ENCODE data around the gene NUCB1. TPM values are rescaled to one million over a fixed set of nuclear protein-coding genes. Genes with fewer than 3 reads are reported as not detected.

The NUCB1 gene
- 114 and 115 TPM in 2 replicates for polyA plus RNA-seq (2013)

DNA sequence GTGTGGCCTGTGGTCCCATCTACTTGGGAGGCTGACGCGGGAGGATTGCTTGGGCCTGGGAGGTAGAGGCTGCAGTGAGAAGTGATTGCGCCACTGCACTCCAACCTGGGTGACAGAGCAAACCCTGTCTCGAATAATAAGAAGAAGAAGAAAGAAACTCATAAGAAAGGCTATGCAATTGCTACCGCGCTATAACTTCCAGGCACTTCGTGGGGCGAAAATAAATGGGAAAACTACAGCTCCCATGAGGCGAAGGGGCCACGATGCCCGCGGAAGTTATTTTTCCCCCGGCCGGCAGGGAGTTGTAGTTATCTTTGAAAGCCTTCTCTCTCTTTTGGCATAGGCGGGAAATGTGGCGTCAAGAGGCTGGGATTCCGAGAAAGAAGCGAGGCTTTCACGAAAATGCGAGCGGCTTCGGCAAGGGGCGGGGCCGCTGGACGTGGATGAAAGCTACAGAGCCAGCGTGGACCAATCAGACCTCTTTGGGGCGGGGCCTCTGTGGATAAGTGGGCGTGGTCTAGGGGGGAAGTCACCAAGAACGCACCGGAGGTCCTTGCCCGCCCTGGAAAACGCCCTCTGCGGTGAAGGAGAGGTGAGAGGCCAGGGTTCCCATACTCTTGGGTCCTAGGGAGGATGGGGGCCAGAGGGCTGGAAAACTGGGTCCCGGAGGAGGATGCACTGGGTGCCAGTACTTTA lies at the start of gene NUCB1:
NUCB1 (plus strand) TSS at position 532 of the 696 bp plus-strand sequence. CDS start 485 bp downstream, outside the sequence.
- no CpG with 5 or more reads among the region's 34 CpGs for WGBS (ENCODE audit: extremely low coverage, insufficient coverage, insufficient read length)
- peak within 1 kb of the TSS; percentile 80 for H4K12ac ChIP-seq (ENCODE audit: low read depth, low read length)
- peak; percentile 99 to 100 for DNase-seq

DNA sequence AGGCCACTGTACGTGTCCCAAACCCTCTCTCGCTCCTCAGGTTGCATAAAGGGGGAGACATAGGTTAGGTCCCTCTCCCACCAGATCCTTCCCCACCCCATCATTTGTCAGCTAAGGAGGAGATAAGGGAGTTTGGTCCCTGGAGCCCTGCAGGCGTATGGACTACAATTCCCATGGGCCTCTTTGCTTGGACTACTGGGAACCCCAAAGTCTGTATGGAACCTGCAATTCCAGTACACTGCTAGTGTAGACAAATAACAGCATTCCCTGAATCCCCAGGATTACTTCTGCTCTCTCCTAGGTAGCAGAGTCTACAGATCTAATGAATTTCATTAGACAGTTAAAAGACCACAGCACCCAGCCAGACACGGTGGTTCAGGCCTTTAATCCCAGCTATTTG lies 47.8 kb upstream of the NUCB1 start:
- Histone ChIP-seq H2BK5ac (ENCODE audit: low read depth, low read length, poor library complexity) (no peak overlapping the region), H3K4me3 (ENCODE audit: low read depth, low read length) (no peak overlapping the region), H4K12ac (ENCODE audit: low read depth, low read length) (no peak overlapping the region), H2AK5ac (ENCODE audit: low read length) (no peak overlapping the region), H3K18ac (ENCODE audit: low read length) (no peak overlapping the region), H3K14ac (ENCODE audit: low read length) (no peak overlapping the region), H3K79me1 (ENCODE audit: low read length) (no peaks in the 10 kb centered on the region), H3K36me3 (ENCODE audit: control insufficient read depth in 1 of 2, insufficient read depth in 2 of 2, low read length in 2 of 2) (no peaks in the 10 kb centered on the region), H4K91ac (ENCODE audit: low read depth, low read length) (no peak overlapping the region), H4K8ac (ENCODE audit: low read depth, low read length) (no peak overlapping the region), H3K23ac (ENCODE audit: low read length) (no peak overlapping the region), H2BK120ac (ENCODE audit: insufficient read depth, low read length, poor library complexity) (no peak overlapping the region), H3K4me1 (ENCODE audit: control insufficient read depth in 1 of 2, insufficient read depth in 2 of 2, low read length in 2 of 2) (no peaks in the 10 kb centered on the region), H2AFZ (ENCODE audit: insufficient read depth, low read length, poor library complexity) (no peak overlapping the region), H3K4ac (ENCODE audit: low read depth, low read length) (no peak overlapping the region), H3K27me3 (ENCODE audit: insufficient read depth, low read length) (no peaks in the 10 kb centered on the region), H3K9me3 (ENCODE audit: insufficient read depth, low read depth, low read length) (no peaks in the 10 kb centered on the region), H2BK12ac (ENCODE audit: low read length) (no peak overlapping the region), H3K4me2 (ENCODE audit: low read length) (no peak overlapping the region), H3K79me2 (ENCODE audit: control insufficient read depth, insufficient read depth, low read length, poor library complexity) (no peaks in the 10 kb centered on the region), H3K27ac (ENCODE audit: low read depth, low read length) (no peak overlapping the region), H3K9ac (ENCODE audit: low read length) (no peak overlapping the region)
- no peak for DNase-seq
- no CpG with 5 or more reads among the region's 4 CpGs for WGBS (ENCODE audit: extremely low coverage, insufficient coverage, insufficient read length)

More for the DNA sequence above, at the start of gene NUCB1:
- peaks cover 6% of the 10 kb centered on the region for H3K79me1 ChIP-seq (ENCODE audit: low read length)
- H3K14ac ChIP-seq (ENCODE audit: low read length), result peak within 1 kb of the TSS; percentile 77
- peak within 1 kb of the TSS; percentile 81 for H3K27ac ChIP-seq (ENCODE audit: low read depth, low read length)
- H2BK5ac ChIP-seq (ENCODE audit: low read depth, low read length, poor library complexity), result peak within 1 kb of the TSS; percentile 46
- H3K23ac ChIP-seq (ENCODE audit: low read length), result no peak within 1 kb of the TSS
- H4K8ac ChIP-seq (ENCODE audit: low read depth, low read length), result peak within 1 kb of the TSS; percentile 94
- H3K4ac ChIP-seq (ENCODE audit: low read depth, low read length), result peak within 1 kb of the TSS; percentile 78
- H3K79me2 ChIP-seq (ENCODE audit: control insufficient read depth, insufficient read depth, low read length, poor library complexity), result peaks cover 4% of the 10 kb centered on the region
- H3K36me3 ChIP-seq (ENCODE audit: control insufficient read depth in 1 of 2, insufficient read depth in 2 of 2, low read length in 2 of 2), result peaks cover 8 to 10% of the 10 kb centered on the region in 2 experiments
- no peaks in the 10 kb centered on the region for H3K27me3 ChIP-seq (ENCODE audit: insufficient read depth, low read length)
- peak within 1 kb of the TSS; percentile 85 for H4K91ac ChIP-seq (ENCODE audit: low read depth, low read length)
- H2BK120ac ChIP-seq (ENCODE audit: insufficient read depth, low read length, poor library complexity), result peak within 1 kb of the TSS; percentile 47
- H3K4me3 ChIP-seq (ENCODE audit: low read depth, low read length), result peak within 1 kb of the TSS; percentile 89
- peak within 1 kb of the TSS; percentile 81 for H3K9ac ChIP-seq (ENCODE audit: low read length)
- H2AK5ac ChIP-seq (ENCODE audit: low read length), result peak within 1 kb of the TSS; percentile 12
- H3K18ac ChIP-seq (ENCODE audit: low read length), result peak within 1 kb of the TSS; percentile 35
- H3K9me3 ChIP-seq (ENCODE audit: insufficient read depth, low read depth, low read length), result no peaks in the 10 kb centered on the region
- H3K4me1 ChIP-seq (ENCODE audit: control insufficient read depth in 1 of 2, insufficient read depth in 2 of 2, low read length in 2 of 2), result peaks cover 8% of the 10 kb centered on the region in 2 experiments
- H3K4me2 ChIP-seq (ENCODE audit: low read length), result peak within 1 kb of the TSS; percentile 97
- H2BK12ac ChIP-seq (ENCODE audit: low read length), result no peak within 1 kb of the TSS
- peak within 1 kb of the TSS; percentile 94 for H2AFZ ChIP-seq (ENCODE audit: insufficient read depth, low read length, poor library complexity)

DNA sequence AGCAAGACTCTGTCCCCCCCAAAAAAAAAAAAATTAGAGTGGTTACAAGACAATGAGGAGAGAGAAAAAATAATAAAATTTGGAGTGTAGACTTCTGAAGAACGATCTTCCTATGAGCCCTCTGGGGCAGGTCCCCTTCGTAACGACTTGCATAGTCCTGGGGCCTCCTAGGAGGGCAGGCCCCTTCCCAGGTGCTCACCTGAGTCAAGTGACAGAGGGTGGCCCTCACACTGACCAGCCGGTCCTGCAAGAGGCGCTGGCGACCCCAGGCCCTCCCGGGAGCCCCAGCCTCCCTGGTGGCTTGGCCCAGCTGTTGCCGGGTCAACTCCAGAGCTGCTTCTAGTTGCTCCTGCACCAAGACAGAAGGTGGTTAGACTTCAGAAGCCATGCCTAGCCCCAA lies 46.6 kb upstream of the NUCB1 start:
- Histone ChIP-seq H4K12ac (ENCODE audit: low read depth, low read length) (no peak overlapping the region), H3K27ac (ENCODE audit: low read depth, low read length) (no peak overlapping the region), H3K4me1 (ENCODE audit: control insufficient read depth in 1 of 2, insufficient read depth in 2 of 2, low read length in 2 of 2) (no peaks in the 10 kb centered on the region), H3K27me3 (ENCODE audit: insufficient read depth, low read length) (no peaks in the 10 kb centered on the region), H3K14ac (ENCODE audit: low read length) (no peak overlapping the region), H2BK120ac (ENCODE audit: insufficient read depth, low read length, poor library complexity) (no peak overlapping the region), H3K23ac (ENCODE audit: low read length) (no peak overlapping the region), H2AK5ac (ENCODE audit: low read length) (no peak overlapping the region), H3K4me3 (ENCODE audit: low read depth, low read length) (no peak overlapping the region), H2BK12ac (ENCODE audit: low read length) (no peak overlapping the region), H3K79me2 (ENCODE audit: control insufficient read depth, insufficient read depth, low read length, poor library complexity) (no peaks in the 10 kb centered on the region), H3K18ac (ENCODE audit: low read length) (no peak overlapping the region), H3K4ac (ENCODE audit: low read depth, low read length) (no peak overlapping the region), H3K36me3 (ENCODE audit: control insufficient read depth in 1 of 2, insufficient read depth in 2 of 2, low read length in 2 of 2) (no peaks in the 10 kb centered on the region), H3K79me1 (ENCODE audit: low read length) (no peaks in the 10 kb centered on the region), H4K8ac (ENCODE audit: low read depth, low read length) (no peak overlapping the region), H3K9me3 (ENCODE audit: insufficient read depth, low read depth, low read length) (no peaks in the 10 kb centered on the region), H3K9ac (ENCODE audit: low read length) (no peak overlapping the region), H2AFZ (ENCODE audit: insufficient read depth, low read length, poor library complexity) (no peak overlapping the region), H3K4me2 (ENCODE audit: low read length) (no peak overlapping the region), H4K91ac (ENCODE audit: low read depth, low read length) (no peak overlapping the region), H2BK5ac (ENCODE audit: low read depth, low read length, poor library complexity) (no peak overlapping the region)
- no peak for DNase-seq
- no CpG with 5 or more reads among the region's 8 CpGs for WGBS (ENCODE audit: extremely low coverage, insufficient coverage, insufficient read length)

DNA sequence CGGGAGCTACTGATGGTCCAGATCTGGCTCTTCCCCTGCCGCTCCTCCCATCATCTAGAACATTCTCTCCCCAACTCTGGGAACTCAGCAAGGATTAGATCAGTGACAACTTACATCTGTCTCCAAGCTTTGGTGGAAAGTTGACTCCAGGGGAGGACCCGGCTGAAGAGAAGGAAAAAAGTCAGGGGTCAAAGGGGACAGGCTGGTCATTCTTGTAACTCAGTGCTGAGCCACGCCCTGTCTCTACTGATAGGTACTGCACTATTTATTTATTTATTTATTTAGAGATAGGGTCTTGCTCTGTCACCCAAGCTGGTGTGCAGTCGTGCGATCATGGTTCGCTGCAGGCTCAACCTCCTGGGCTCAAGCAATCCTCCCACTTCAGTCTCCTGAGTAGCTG lies 46.0 kb upstream of the NUCB1 start:
- no peak overlapping the region for H2AK5ac ChIP-seq (ENCODE audit: low read length)
- H3K4me2 ChIP-seq (ENCODE audit: low read length), result no peak overlapping the region
- no peak for DNase-seq
- H3K23ac ChIP-seq (ENCODE audit: low read length), result no peak overlapping the region
- no peak overlapping the region for H2BK12ac ChIP-seq (ENCODE audit: low read length)
- H3K4me3 ChIP-seq (ENCODE audit: low read depth, low read length), result no peak overlapping the region
- no peaks in the 10 kb centered on the region for H3K27me3 ChIP-seq (ENCODE audit: insufficient read depth, low read length)
- no peaks in the 10 kb centered on the region for H3K4me1 ChIP-seq (ENCODE audit: control insufficient read depth in 1 of 2, insufficient read depth in 2 of 2, low read length in 2 of 2)
- H2BK120ac ChIP-seq (ENCODE audit: insufficient read depth, low read length, poor library complexity), result no peak overlapping the region
- H3K18ac ChIP-seq (ENCODE audit: low read length), result no peak overlapping the region
- no peak overlapping the region for H3K9ac ChIP-seq (ENCODE audit: low read length)
- no peak overlapping the region for H4K91ac ChIP-seq (ENCODE audit: low read depth, low read length)
- no peaks in the 10 kb centered on the region for H3K79me1 ChIP-seq (ENCODE audit: low read length)
- H3K36me3 ChIP-seq (ENCODE audit: control insufficient read depth in 1 of 2, insufficient read depth in 2 of 2, low read length in 2 of 2), result no peaks in the 10 kb centered on the region
- no peak overlapping the region for H2BK5ac ChIP-seq (ENCODE audit: low read depth, low read length, poor library complexity)
- no peak overlapping the region for H2AFZ ChIP-seq (ENCODE audit: insufficient read depth, low read length, poor library complexity)
- H4K12ac ChIP-seq (ENCODE audit: low read depth, low read length), result no peak overlapping the region
- H4K8ac ChIP-seq (ENCODE audit: low read depth, low read length), result no peak overlapping the region
- H3K4ac ChIP-seq (ENCODE audit: low read depth, low read length), result no peak overlapping the region
- no CpG with 5 or more reads among the region's 7 CpGs for WGBS (ENCODE audit: extremely low coverage, insufficient coverage, insufficient read length)
- H3K79me2 ChIP-seq (ENCODE audit: control insufficient read depth, insufficient read depth, low read length, poor library complexity), result no peaks in the 10 kb centered on the region
- H3K14ac ChIP-seq (ENCODE audit: low read length), result no peak overlapping the region
- H3K27ac ChIP-seq (ENCODE audit: low read depth, low read length), result no peak overlapping the region
- no peaks in the 10 kb centered on the region for H3K9me3 ChIP-seq (ENCODE audit: insufficient read depth, low read depth, low read length)

All from trophoblast cell (in vitro differentiated cells and primary cell).